ENCODE results near the gene CAPN5. TPM values are rescaled to one million over a fixed set of nuclear protein-coding genes. Genes with fewer than 3 reads are reported as not detected.

Gene CAPN5
- total and polyA plus RNA-seq, 11 donors: 1.1 to 4.5 (median 2.1) TPM

DNA sequence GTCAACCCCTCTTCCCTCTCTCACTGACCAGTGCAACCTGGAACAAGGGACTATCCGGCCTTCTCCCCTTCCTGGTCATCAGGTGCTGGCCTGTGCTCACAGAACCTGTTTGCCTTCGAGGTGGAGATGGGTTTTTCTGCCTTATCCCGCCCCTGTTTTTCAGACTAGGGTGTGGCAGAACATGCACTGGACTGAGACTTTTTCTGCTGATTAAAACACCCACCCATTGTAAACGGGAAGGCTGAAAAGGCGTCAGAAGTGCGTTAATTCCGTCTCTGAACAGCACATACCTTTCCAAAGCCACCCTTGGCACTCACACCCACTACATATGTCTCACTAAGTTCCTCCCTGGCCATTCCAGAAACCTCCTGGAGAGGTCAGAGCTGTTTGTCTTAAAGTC is 36.9 kb upstream of the CAPN5 start:
- Histone ChIP-seq H3K4me1 (peaks cover 0 to 9% (median 0%) of the 10 kb centered on the region in 12 donors), H3K9me3 (no peaks in the 10 kb centered on the region), H3K27ac (no peak overlapping the region), H3K27me3 (peaks cover 0 to 33% (median 5%) of the 10 kb centered on the region in 9 donors), H3K36me3 (no peaks in the 10 kb centered on the region), H3K4me3 (no peak overlapping the region)
- intact Hi-C loops (cut with DNase I): loop anchor here in 4 of 10 donors (10.0 kb wide), 2 partner anchors 105 to 225 kb away; no protein-coding TSS in a partner anchor
- TF ChIP-seq POLR2A (IDR thresholded peaks at IDR 0.05) (no peak), CTCF (IDR thresholded peaks at IDR 0.05) (no peak)
- DNase-seq (no peak), ATAC-seq (no peak)
- 76 to 85% (median 83%) methylated on average over 7 of the region's 7 CpGs for WGBS, 4 donors

- Histone ChIP-seq H3K36me3 (no peaks in the 10 kb centered on the region), H3K9me3 (no peaks in the 10 kb centered on the region), H3K4me1 (peaks cover 0 to 9% (median 0%) of the 10 kb centered on the region in 12 donors), H3K27me3 (peaks cover 0 to 33% (median 5%) of the 10 kb centered on the region in 9 donors), H3K27ac (no peak overlapping the region), H3K4me3 (no peak overlapping the region)
- no peak for DNase-seq
- no peak for ATAC-seq
- TF ChIP-seq CTCF (IDR thresholded peaks at IDR 0.05) (no peak), POLR2A (IDR thresholded peaks at IDR 0.05) (no peak)
- intact Hi-C loops (cut with DNase I): loop anchor here in 3 of 10 donors (10.0 kb wide), 2 partner anchors 106 to 226 kb away; no protein-coding TSS in a partner anchor
- 64 to 78% (median 77%) methylated on average over 8 to 12 of the region's 12 CpGs for WGBS, 4 donors
These were observed 35.8 kb upstream of the CAPN5 start for GRCh38 chr11:77030834-77031414.

DNA sequence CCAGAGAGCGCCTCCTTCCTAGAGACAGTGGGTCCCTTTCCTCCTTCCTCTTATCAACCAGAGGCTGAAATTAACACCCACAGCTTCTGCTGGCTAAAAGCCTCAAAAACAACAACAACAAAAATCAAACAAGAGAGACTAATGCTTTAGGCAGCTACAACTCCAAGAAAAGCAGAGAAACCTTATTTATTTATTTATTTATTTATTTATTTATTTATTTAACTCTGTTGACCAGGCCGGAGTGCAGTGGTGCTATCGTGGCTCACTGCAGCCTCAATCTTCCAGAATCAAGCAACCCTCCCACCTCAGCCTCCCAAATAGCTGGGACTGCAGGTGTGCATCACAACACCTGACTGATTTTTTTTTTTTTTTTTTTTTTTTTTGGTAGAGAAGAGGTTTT is 35.2 kb upstream of the CAPN5 start:
- peaks cover 0 to 6% (median 0%) of the 10 kb centered on the region in 12 donors for H3K4me1 ChIP-seq
- WGBS, 4 donors: 84 to 92% (median 89%) methylated on average over 3 of the region's 3 CpGs
- ATAC-seq (no peak), DNase-seq (no peak)
- H3K9me3 ChIP-seq: no peaks in the 10 kb centered on the region
- no peak overlapping the region for H3K27ac ChIP-seq
- H3K36me3 ChIP-seq: no peaks in the 10 kb centered on the region
- peaks cover 0 to 33% (median 5%) of the 10 kb centered on the region in 9 donors for H3K27me3 ChIP-seq
- H3K4me3 ChIP-seq: no peak overlapping the region
- no peak for TF ChIP-seq CTCF (IDR thresholded peaks at IDR 0.05)
- no peak for TF ChIP-seq POLR2A (IDR thresholded peaks at IDR 0.05)
- intact Hi-C loops (cut with DNase I): loop anchor here in 3 of 10 donors (10.0 kb wide), 2 partner anchors 107 to 227 kb away; no protein-coding TSS in a partner anchor

- 83 to 100% (median 87%) methylated on average over 2 of the region's 2 CpGs for WGBS, 4 donors
- H3K27ac ChIP-seq: no peak overlapping the region
- intact Hi-C loops (cut with DNase I): loop anchor here in 3 of 10 donors (10.0 kb wide), 2 partner anchors 110 to 230 kb away; no protein-coding TSS in a partner anchor
- no peak for DNase-seq
- H3K27me3 ChIP-seq: peaks cover 1 to 57% (median 17%) of the 10 kb centered on the region in 9 donors
- no peaks in the 10 kb centered on the region for H3K36me3 ChIP-seq
- ATAC-seq: no peak
- peaks cover 0 to 9% (median 5%) of the 10 kb centered on the region in 12 donors for H3K4me1 ChIP-seq
- TF ChIP-seq POLR2A (IDR thresholded peaks at IDR 0.05) (no peak), CTCF (IDR thresholded peaks at IDR 0.05) (no peak)
- H3K9me3 ChIP-seq: no peaks in the 10 kb centered on the region
- no peak overlapping the region for H3K4me3 ChIP-seq
These were observed 31.7 kb upstream of the CAPN5 start for GRCh38 chr11:77035039-77035438.
